HG03565 (cell line): Measurements from ENCODE around the gene ARRB2.
"Not testable (repeated sequence)": the region's sequence is repeated elsewhere in the genome, so short reads cannot be mapped to it uniquely, and the experiment has no call there.

ENCODE experiments used
- ATAC-seq: cut with Tn5 transposase; IDR thresholded peaks from one replicate; pipeline ENCODE4 v1.9.1; 2021; ENCODE audit warnings: mild to moderate bottlenecking, moderate library complexity; ENCODE audit not compliant: unreplicated experiment

ARRB2 gene

GRCh38 chr17:4699401-4700056 is 10.9 kb upstream of the ARRB2 start:
- ATAC-seq, result not testable (repeated sequence)

- no peak for ATAC-seq
Observed at GRCh38 chr17:4701116-4701515, 9.3 kb upstream of the ARRB2 start.

GRCh38 chr17:4703330-4703691 is 7.1 kb upstream of the ARRB2 start:
- no peak for ATAC-seq

- not testable (repeated sequence) for ATAC-seq
Observed at GRCh38 chr17:4704574-4704907, 5.9 kb upstream of the ARRB2 start.

- ATAC-seq, result no peak
Observed at GRCh38 chr17:4704991-4705390, 5.4 kb upstream of the ARRB2 start.

GRCh38 chr17:4706121-4706520 is 4.3 kb upstream of the ARRB2 start:
- no peak for ATAC-seq

- ATAC-seq, result no peak
Observed at GRCh38 chr17:4708436-4708835, 2.0 kb upstream of the ARRB2 start.

- ATAC-seq, result no peak
Observed at GRCh38 chr17:4710693-4711634, 532 bp downstream of the ARRB2 start.

- ATAC-seq, result no peak
Observed at GRCh38 chr17:4711661-4712181, 1.3 kb downstream of the ARRB2 start.

- no peak for ATAC-seq
Observed at GRCh38 chr17:4712526-4712925, 2.1 kb downstream of the ARRB2 start.

- ATAC-seq, result not testable (repeated sequence)
Observed at GRCh38 chr17:4714340-4715062, 4.1 kb downstream of the ARRB2 start.

- no peak for ATAC-seq
Observed at GRCh38 chr17:4715063-4715744, 4.8 kb downstream of the ARRB2 start.

- ATAC-seq, result no peak
Observed at GRCh38 chr17:4716081-4716480, 5.6 kb downstream of the ARRB2 start.

GRCh38 chr17:4717791-4718190 is 7.4 kb downstream of the ARRB2 start:
- no peak for ATAC-seq

GRCh38 chr17:4718276-4718675 is 7.8 kb downstream of the ARRB2 start:
- ATAC-seq, result no peak

- ATAC-seq, result no peak
Observed at GRCh38 chr17:4719146-4719545, 8.7 kb downstream of the ARRB2 start.

- ATAC-seq, result no peak
Observed at GRCh38 chr17:4719684-4720221, 9.3 kb downstream of the ARRB2 start.

- no peak for ATAC-seq
Observed at GRCh38 chr17:4720787-4721186, 10.4 kb downstream of the ARRB2 start.

- ATAC-seq, result no peak
Observed at GRCh38 chr17:4721203-4722135, 11.0 kb downstream of the ARRB2 start.
